ENCODE measurements around the gene TMEM151B. TPM values are rescaled to one million over a fixed set of nuclear protein-coding genes. Genes with fewer than 3 reads are reported as not detected.

TMEM151B gene
- total and polyA plus RNA-seq, 2 of the 4 experiments (the other 2 are of a cell fraction) = not detected

- Histone ChIP-seq H2BK120ac (ENCODE audit: low read depth, low read length) (no peak overlapping the region), H3K9me1 (ENCODE audit: insufficient read depth, low read length) (no peaks in the 10 kb centered on the region), H3K4me3 (ENCODE audit: insufficient read depth, low read depth, low read length) (no peak overlapping the region), H2AK5ac (ENCODE audit: low read depth, low read length) (no peak overlapping the region), H3K27me3 (ENCODE audit: control insufficient read depth, insufficient read depth, low read length) (no peaks in the 10 kb centered on the region), H3K27ac (ENCODE audit: insufficient read depth, low read length) (no peak overlapping the region), H3K4me1 (ENCODE audit: control insufficient read depth, insufficient read depth, low read length) (peaks cover 12% of the 10 kb centered on the region), H4K8ac (ENCODE audit: low read depth in 2 of 2, low read length in 2 of 2) (no peak overlapping the region), H3K36me3 (ENCODE audit: control insufficient read depth, insufficient read depth, low read length) (no peaks in the 10 kb centered on the region), H2BK15ac (ENCODE audit: low read depth, low read length) (no peak overlapping the region), H3K9me3 (ENCODE audit: control insufficient read depth, insufficient read depth, low read length) (no peaks in the 10 kb centered on the region), H4K91ac (ENCODE audit: insufficient read depth, low read depth, low read length) (no peak overlapping the region), H2AFZ (replicated peaks; ENCODE audit: low read length, poor library complexity) (peak overlapping the region; percentile 40), H2AK9ac (replicated peaks; ENCODE audit: low read depth, low read length, poor library complexity) (no peak overlapping the region), H3K4me2 (ENCODE audit: low read depth, low read length) (no peak overlapping the region), H3K56ac (ENCODE audit: extremely low read depth, insufficient read depth, low read length) (no peak overlapping the region), H3K79me1 (ENCODE audit: low read depth in 1 of 2, low read length in 2 of 2) (peaks cover 0 to 8% of the 10 kb centered on the region in 2 experiments; a peak in 1 of 4 replicates), H3K18ac (ENCODE audit: low read depth, low read length) (no peak overlapping the region), H3K9ac (ENCODE audit: low read depth, low read length) (no peak overlapping the region), H3K14ac (replicated peaks; ENCODE audit: low read depth, low read length) (no peak overlapping the region), H3K23ac (ENCODE audit: low read depth, low read length) (no peak overlapping the region), H2BK5ac (ENCODE audit: low read depth, low read length, poor library complexity, severe bottlenecking) (no peak overlapping the region), H3K4ac (ENCODE audit: low read depth, low read length) (no peak overlapping the region), H4K20me1 (ENCODE audit: insufficient read depth, low read length) (no peaks in the 10 kb centered on the region), H4K5ac (ENCODE audit: low read depth, low read length) (no peak overlapping the region), H2BK20ac (ENCODE audit: low read depth, low read length) (no peak overlapping the region)
- in situ Hi-C loops (cut with MboI; ENCODE audit: low sequenced_read_pairs) = no loop called here
- dilution Hi-C loops (cut with HindIII; ENCODE audit: low sequenced_read_pairs, unreplicated experiment) = no loop called here
- WGBS, 2 experiments (ENCODE audit: extremely low coverage in 2 of 2, insufficient read length in 1 of 2) = 70% methylated on average over 2 of the region's 15 CpGs; no CpG with 5 or more reads in 1 of the 2 experiments
- intact Hi-C loops (cut with micrococcal nuclease) = no loop called here
- DNase-seq = no peak
- no TSS peak for BruUV-seq (replicated peaks)
- CTCF ChIA-PET = no interaction called here
- TF ChIP-seq RAD21 (IDR thresholded peaks at IDR 0.05; ENCODE audit: low read length) (no peak), USF2 (IDR thresholded peaks at IDR 0.05; ENCODE audit: low read depth, low read length) (no peak), MXI1 (IDR thresholded peaks at IDR 0.05; ENCODE audit: borderline replicate concordance, low read depth, low read length) (no peak), SMC3 (IDR thresholded peaks at IDR 0.05; ENCODE audit: low read depth, low read length) (no peak), CTCF (conservative IDR thresholded peaks at IDR 0.05; ENCODE audit: low read depth, low read length) (no peak), FOS (IDR thresholded peaks at IDR 0.05; ENCODE audit: low read depth, low read length) (no peak), MAFK (IDR thresholded peaks at IDR 0.05; ENCODE audit: low read depth, low read length) (no peak), POLR2A (IDR thresholded peaks at IDR 0.05; ENCODE audit: low read depth, low read length) (no peak), RFX5 (IDR thresholded peaks at IDR 0.05; ENCODE audit: low read depth, low read length) (no peak), NFE2L2 (IDR thresholded peaks at IDR 0.05; ENCODE audit: low read depth, low read length) (no peak), BHLHE40 (IDR thresholded peaks at IDR 0.05; ENCODE audit: low read depth, low read length) (no peak), RCOR1 (IDR thresholded peaks at IDR 0.05; ENCODE audit: insufficient replicate concordance, low read length) (no peak), CHD1 (IDR thresholded peaks at IDR 0.05; ENCODE audit: low read depth, low read length) (no peak), CEBPB (IDR thresholded peaks at IDR 0.05; ENCODE audit: low read depth, low read length) (no peak), ELK1 (IDR thresholded peaks at IDR 0.05; ENCODE audit: borderline replicate concordance, low read depth, low read length) (no peak), MAZ (IDR thresholded peaks at IDR 0.05; ENCODE audit: borderline replicate concordance, low read depth, low read length) (no peak)
- POLR2A ChIA-PET (ENCODE audit: unreplicated experiment) = no interaction called here
- ATAC-seq (ENCODE audit: low read depth) = no peak
These were observed 43.7 kb upstream of the TMEM151B start for GRCh38 chr6:44226368-44227147.
